SK-N-SH treated with all-trans-retinoic acid at 6 μM for 48 hours (cell line): ENCODE measurements around the gene ADGRL2.

ENCODE experiments used
- BACH2 ChIP-seq: fragments of 250-450 bp; sonication (Bioruptor Pico); IDR thresholded peaks from 2 replicates; pipeline ENCODE4 v1.9.0; 2021; ENCODE audit warnings: mild to moderate bottlenecking, borderline replicate concordance
- GLIS3 ChIP-seq: fragments of 250-450 bp; sonication (Bioruptor Pico); IDR thresholded peaks from 2 replicates; pipeline ENCODE4 v1.5.0; 2020; ENCODE audit warnings: mild to moderate bottlenecking, moderate library complexity
- PATZ1 ChIP-seq: fragments of 250-450 bp; sonication (Bioruptor Pico); IDR thresholded peaks from 2 replicates; pipeline ENCODE4 v1.8.0; 2020; ENCODE audit warnings: mild to moderate bottlenecking, moderate library complexity, borderline replicate concordance
- RARB ChIP-seq: fragments of 250-450 bp; sonication (Bioruptor Pico); IDR thresholded peaks from 2 replicates; pipeline ENCODE4 v1.8.0; 2021; ENCODE audit warnings: mild to moderate bottlenecking, moderate library complexity
- SNAI2 ChIP-seq: fragments of 250-450 bp; sonication (Bioruptor Pico); IDR thresholded peaks from 2 replicates; pipeline ENCODE4 v1.5.0; 2020; ENCODE audit warnings: mild to moderate bottlenecking, moderate library complexity
- ZC3H10 ChIP-seq: fragments of 250-450 bp; sonication (Bioruptor Pico); IDR thresholded peaks from 2 replicates; pipeline ENCODE4 v1.5.1; 2021; ENCODE audit warnings: mild to moderate bottlenecking, moderate library complexity
- ZFP3 ChIP-seq: fragments of 250-450 bp; sonication (Bioruptor Pico); IDR thresholded peaks from 2 replicates; pipeline ENCODE4 v1.5.0; 2020; ENCODE audit warnings: mild to moderate bottlenecking, moderate library complexity
- ZFP30 ChIP-seq: fragments of 450-650 bp; formaldehyde crosslinking; IDR thresholded peaks from 2 replicates; pipeline ENCODE4 v1.5.0; 2022; ENCODE audit warnings: mild to moderate bottlenecking, moderate library complexity

GRCh38 chr1:81802707-81803430 is 2.1 kb downstream of the ADGRL2 start:
- TF ChIP-seq ZC3H10 (CRISPR knock-in tag): no peak
- TF ChIP-seq GLIS3 (CRISPR knock-in tag): no peak
- no peak for TF ChIP-seq PATZ1 (CRISPR knock-in tag)
- no peak for TF ChIP-seq ZFP3 (CRISPR knock-in tag)
- no peak for TF ChIP-seq RARB (CRISPR knock-in tag)
- TF ChIP-seq BACH2: no peak
- TF ChIP-seq SNAI2: no peak
- no peak for TF ChIP-seq ZFP30 (CRISPR knock-in tag)
